ENCODE data around the gene SLC7A11.
"Not testable (repeated sequence)": the region's sequence is repeated elsewhere in the genome, so short reads cannot be mapped to it uniquely, and the experiment has no call there.

SLC7A11 gene

DNA sequence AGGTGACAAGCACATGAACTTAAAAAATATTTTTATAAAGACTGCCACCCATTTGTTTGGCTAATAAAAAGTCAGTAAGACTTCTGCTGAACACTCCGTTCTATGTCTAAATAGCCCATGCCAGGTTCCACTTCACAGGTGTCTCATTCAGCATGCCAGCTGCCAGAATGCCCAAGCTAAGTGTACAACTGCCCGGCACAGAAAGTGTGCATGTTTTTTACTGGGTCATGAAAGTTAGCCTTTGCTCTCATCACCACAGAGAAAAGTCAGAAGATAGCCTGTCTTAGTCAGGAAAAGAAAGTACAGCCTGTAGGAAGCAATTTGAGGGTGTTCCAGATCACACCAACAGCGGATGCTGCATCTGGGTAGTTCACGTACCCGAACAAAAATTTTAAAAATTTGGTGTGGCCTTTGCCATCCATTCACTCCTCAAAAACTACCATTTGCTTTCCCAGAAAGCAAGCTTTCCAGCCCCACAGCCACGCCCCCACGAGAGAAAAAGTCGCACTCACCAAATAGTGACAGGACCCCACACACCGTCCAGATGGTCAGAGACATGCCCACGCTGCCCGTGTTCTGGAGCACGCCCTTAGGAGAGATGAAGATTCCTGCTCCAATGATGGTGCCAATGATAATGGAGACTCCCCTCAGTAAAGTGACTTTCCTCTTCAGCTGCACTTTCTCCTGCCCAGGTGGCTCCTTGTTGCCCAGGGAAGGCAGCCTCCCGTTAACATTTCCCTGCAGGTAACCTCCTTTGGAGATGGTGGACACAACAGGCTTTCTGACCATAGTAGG, 671 bp downstream of the SLC7A11 start:
- POLR2A ChIA-PET = interaction anchor here (0.6 to 1.7 kb wide), 10 partner anchors 8 to 144 kb away, joined by 3 to 6 read pairs (median 4); no protein-coding TSS in a partner anchor
- TF ChIP-seq L3MBTL2 (conservative IDR thresholded peaks at IDR 0.05) = no peak
- no peak for TF ChIP-seq CTBP1 (IDR thresholded peaks at IDR 0.05; ENCODE audit: borderline replicate concordance)
- no peak for TF ChIP-seq FOXK2 (IDR thresholded peaks at IDR 0.05)
- TF ChIP-seq SP1 (IDR thresholded peaks at IDR 0.05) = no peak
- no peak for TF ChIP-seq BHLHE40 (IDR thresholded peaks at IDR 0.05; ENCODE audit: borderline replicate concordance)
- no peak for TF ChIP-seq ELF4 (IDR thresholded peaks at IDR 0.05)
- no peak for TF ChIP-seq ARNT (IDR thresholded peaks at IDR 0.05)
- TF ChIP-seq ZNF384 (IDR thresholded peaks at IDR 0.05) = no peak
- TF ChIP-seq NFRKB (IDR thresholded peaks at IDR 0.05) = no peak
- TF ChIP-seq FOXM1 (IDR thresholded peaks at IDR 0.05; ENCODE audit: borderline replicate concordance) = no peak
- TF ChIP-seq TARDBP (IDR thresholded peaks at IDR 0.05) = no peak
- TF ChIP-seq SUZ12 (IDR thresholded peaks at IDR 0.05) = no peak
- TF ChIP-seq, protein P1, sequence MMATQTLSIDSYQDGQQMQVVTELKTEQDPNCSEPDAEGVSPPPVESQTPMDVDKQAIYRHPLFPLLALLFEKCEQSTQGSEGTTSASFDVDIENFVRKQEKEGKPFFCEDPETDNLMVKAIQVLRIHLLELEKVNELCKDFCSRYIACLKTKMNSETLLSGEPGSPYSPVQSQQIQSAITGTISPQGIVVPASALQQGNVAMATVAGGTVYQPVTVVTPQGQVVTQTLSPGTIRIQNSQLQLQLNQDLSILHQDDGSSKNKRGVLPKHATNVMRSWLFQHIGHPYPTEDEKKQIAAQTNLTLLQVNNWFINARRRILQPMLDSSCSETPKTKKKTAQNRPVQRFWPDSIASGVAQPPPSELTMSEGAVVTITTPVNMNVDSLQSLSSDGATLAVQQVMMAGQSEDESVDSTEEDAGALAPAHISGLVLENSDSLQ (IDR thresholded peaks at IDR 0.05) = no peak
- no peak for TF ChIP-seq HDGF (IDR thresholded peaks at IDR 0.05; ENCODE audit: borderline replicate concordance)
- TF ChIP-seq LEF1 (IDR thresholded peaks at IDR 0.05; ENCODE audit: borderline replicate concordance) = no peak
- no peak for TF ChIP-seq FOXA1 (IDR thresholded peaks at IDR 0.05)
- peak; percentile 8 for DNase-seq (ENCODE audit: extremely low spot score)
- CTCF ChIA-PET = interaction anchor here (0.7 kb wide), 1 partner anchor 138 kb away, joined by 3 read pairs; no protein-coding TSS in a partner anchor

DNA sequence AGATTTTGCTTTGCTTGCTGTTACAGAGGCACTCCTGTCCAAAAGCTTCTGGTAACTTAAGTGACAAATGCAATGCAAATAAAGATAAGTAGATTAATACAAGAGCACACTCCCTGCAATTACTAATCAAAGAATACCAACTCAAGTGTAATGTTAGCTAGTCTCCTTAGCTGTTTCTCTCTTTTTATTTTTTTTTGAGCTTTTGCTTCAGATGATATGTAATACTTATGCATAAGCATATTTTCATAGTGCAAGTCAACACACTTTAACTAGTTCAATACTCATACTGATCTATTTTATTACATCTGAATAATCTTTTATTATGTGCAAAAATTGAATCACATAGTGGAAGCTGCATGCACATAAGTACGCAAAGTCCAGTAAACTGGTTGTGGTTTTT, 2.7 kb downstream of the SLC7A11 start:
- no peak for DNase-seq (ENCODE audit: extremely low spot score)
- ChIA-PET CTCF (no interaction called here), POLR2A (no interaction called here)
- TF ChIP-seq SP1 (IDR thresholded peaks at IDR 0.05) = no peak
- TF ChIP-seq FOXK2 (IDR thresholded peaks at IDR 0.05) = no peak
- TF ChIP-seq ZNF384 (IDR thresholded peaks at IDR 0.05) = no peak
- TF ChIP-seq ARNT (IDR thresholded peaks at IDR 0.05) = no peak
- TF ChIP-seq TARDBP (IDR thresholded peaks at IDR 0.05) = no peak
- TF ChIP-seq ELF4 (IDR thresholded peaks at IDR 0.05) = no peak

DNA sequence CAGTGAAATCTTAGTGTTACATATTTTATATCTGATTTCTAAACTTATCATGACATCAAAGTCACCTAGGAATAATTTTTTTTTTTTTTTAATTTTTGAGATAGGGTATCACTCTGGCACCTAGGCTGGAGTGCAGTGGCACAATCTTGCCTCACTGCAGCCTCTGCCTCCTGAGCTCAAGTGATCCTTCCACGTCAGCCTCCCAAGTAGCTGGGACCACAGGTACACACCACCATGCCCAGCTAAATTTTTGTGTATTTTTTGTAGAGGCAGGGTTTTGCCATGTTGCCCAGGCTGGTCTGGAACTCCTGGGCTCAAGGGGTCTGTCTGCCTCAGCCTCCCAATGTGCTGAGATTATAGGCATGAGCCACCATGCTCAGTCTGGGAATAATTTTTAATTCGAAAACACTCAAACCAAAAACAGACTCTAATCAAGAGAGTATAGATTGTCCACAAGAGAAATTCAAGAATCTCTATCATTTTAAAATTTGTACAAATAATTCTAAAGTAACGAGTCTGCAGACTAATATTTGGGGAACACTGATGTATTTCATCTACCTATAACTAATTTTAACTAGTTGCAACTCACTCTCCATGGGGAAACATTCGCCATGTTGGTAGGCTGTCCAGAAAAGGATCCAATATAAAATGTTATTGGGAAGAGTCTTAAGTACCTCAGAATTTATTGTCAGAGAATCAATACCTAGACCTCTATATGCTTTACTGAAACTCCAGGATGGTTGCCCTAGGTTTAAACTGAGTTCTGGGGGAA, 3.4 kb downstream of the SLC7A11 start:
- no peak for DNase-seq (ENCODE audit: extremely low spot score)
- ChIA-PET POLR2A (no interaction called here), CTCF (interaction anchor here (0.7 kb wide), 1 partner anchor 94 kb away, joined by 3 read pairs; no protein-coding TSS in a partner anchor)
- TF ChIP-seq FOXK2 (IDR thresholded peaks at IDR 0.05) = no peak
- TF ChIP-seq HDGF (IDR thresholded peaks at IDR 0.05; ENCODE audit: borderline replicate concordance) = no peak
- TF ChIP-seq L3MBTL2 (conservative IDR thresholded peaks at IDR 0.05) = no peak
- TF ChIP-seq SP1 (IDR thresholded peaks at IDR 0.05) = no peak
- no peak for TF ChIP-seq ELF4 (IDR thresholded peaks at IDR 0.05)
- no peak for TF ChIP-seq LEF1 (IDR thresholded peaks at IDR 0.05; ENCODE audit: borderline replicate concordance)
- TF ChIP-seq FOXM1 (IDR thresholded peaks at IDR 0.05; ENCODE audit: borderline replicate concordance) = no peak
- TF ChIP-seq CTBP1 (IDR thresholded peaks at IDR 0.05; ENCODE audit: borderline replicate concordance) = no peak
- no peak for TF ChIP-seq BHLHE40 (IDR thresholded peaks at IDR 0.05; ENCODE audit: borderline replicate concordance)
- TF ChIP-seq, protein P1 (IDR thresholded peaks at IDR 0.05) = no peak
- no peak for TF ChIP-seq ARNT (IDR thresholded peaks at IDR 0.05)
- no peak for TF ChIP-seq TARDBP (IDR thresholded peaks at IDR 0.05)
- no peak for TF ChIP-seq FOXA1 (IDR thresholded peaks at IDR 0.05)
- TF ChIP-seq SUZ12 (IDR thresholded peaks at IDR 0.05) = no peak
- no peak for TF ChIP-seq NFRKB (IDR thresholded peaks at IDR 0.05)
- TF ChIP-seq ZNF384 (IDR thresholded peaks at IDR 0.05) = no peak

DNA sequence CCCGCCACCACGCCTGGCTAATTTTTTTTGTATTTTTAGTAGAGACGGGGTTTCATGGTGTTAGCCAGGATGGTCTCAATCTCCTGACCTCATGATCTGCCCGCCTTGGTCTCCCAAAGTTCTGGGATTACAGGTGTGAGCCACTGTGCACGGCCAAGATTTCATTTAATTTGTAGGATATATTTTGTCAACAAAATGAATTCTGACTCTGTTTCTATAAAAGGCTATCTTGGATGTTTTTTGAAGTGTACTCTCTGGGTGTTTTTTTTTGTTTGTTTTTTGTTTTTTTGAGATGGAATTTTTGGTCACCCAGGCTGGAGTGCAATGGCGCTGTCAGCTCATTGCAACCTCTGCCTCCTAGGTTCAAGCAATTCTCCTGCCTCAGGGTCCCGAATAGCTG, 5.0 kb downstream of the SLC7A11 start:
- POLR2A ChIA-PET; CTCF ChIA-PET; DNase-seq (ENCODE audit: extremely low spot score): not testable (repeated sequence)

DNA sequence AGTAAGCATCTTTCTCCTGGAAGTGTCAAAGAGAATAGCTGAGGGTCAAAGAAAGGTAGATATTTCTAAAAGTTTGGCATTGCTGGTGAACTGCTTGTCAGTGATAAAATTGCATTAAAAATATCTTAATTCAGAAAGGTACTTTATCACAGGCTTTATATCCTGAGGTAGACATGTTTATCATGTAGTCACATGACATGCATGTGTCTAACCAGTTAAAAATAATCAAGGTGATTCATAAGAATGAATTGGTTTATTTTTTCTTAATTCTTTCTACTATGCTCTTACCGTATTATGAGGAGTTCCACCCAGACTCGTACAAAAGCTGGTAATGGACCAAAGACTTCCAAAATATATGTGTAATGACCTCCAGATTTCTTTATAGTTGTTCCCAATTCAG, 6.1 kb downstream of the SLC7A11 start:
- no peak for DNase-seq (ENCODE audit: extremely low spot score)
- ChIA-PET CTCF (no interaction called here), POLR2A (no interaction called here)
- TF ChIP-seq SUZ12 (IDR thresholded peaks at IDR 0.05) = no peak
- TF ChIP-seq ELF4 (IDR thresholded peaks at IDR 0.05) = no peak
- no peak for TF ChIP-seq LEF1 (IDR thresholded peaks at IDR 0.05; ENCODE audit: borderline replicate concordance)
- TF ChIP-seq CTBP1 (IDR thresholded peaks at IDR 0.05; ENCODE audit: borderline replicate concordance) = no peak

DNA sequence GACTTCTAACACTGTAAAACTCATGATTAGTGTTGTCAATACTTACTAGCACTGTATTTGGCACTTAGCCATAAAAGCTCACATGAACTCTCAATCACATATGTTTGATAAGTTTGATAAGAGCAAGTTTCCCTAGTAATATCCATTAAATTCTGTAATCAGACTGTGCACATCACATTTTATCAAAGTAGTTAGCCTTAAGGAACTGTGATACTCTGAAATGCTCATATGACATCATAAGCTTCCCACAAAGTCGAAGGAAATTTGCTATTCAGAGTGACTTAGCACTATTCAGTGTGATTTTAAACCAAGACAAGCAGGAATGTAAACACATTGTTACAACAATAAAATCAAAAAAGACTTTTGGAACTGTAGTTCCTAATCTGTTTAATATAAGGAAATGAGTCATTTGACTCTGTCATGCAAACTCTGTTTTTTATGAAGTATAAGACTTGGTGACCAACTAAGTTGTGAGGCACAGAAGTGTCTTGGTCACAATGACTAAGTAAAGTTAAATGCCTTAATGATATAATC, 6.7 kb downstream of the SLC7A11 start:
- ChIA-PET POLR2A (no interaction called here), CTCF (no interaction called here)
- TF ChIP-seq SUZ12 (IDR thresholded peaks at IDR 0.05) (no peak), BHLHE40 (IDR thresholded peaks at IDR 0.05; ENCODE audit: borderline replicate concordance) (no peak), L3MBTL2 (conservative IDR thresholded peaks at IDR 0.05) (no peak), ARNT (IDR thresholded peaks at IDR 0.05) (no peak), CTBP1 (IDR thresholded peaks at IDR 0.05; ENCODE audit: borderline replicate concordance) (no peak), FOXM1 (IDR thresholded peaks at IDR 0.05; ENCODE audit: borderline replicate concordance) (no peak), FOXK2 (IDR thresholded peaks at IDR 0.05) (no peak), ZNF384 (IDR thresholded peaks at IDR 0.05) (no peak), LEF1 (IDR thresholded peaks at IDR 0.05; ENCODE audit: borderline replicate concordance) (no peak), TARDBP (IDR thresholded peaks at IDR 0.05) (no peak)
- TF ChIP-seq, protein P1 (IDR thresholded peaks at IDR 0.05) = no peak
- DNase-seq (ENCODE audit: extremely low spot score) = no peak
